OCI-LY3 (cell line): Measurements from ENCODE around the gene EGFLAM.

Experiments used
- EZH2phosphoT487 ChIP-seq: fragments of 200-600 bp; shearing (Covaris generic); IDR thresholded peaks from 2 replicates; pipeline ENCODE4 v1.6.1; 2018; ENCODE audit warnings: antibody characterized with exemption, mixed run types, low read depth
- TF ChIP-seq, protein P1 (sequence below): fragments of 200-600, 300-600 bp; sonication (generic); IDR thresholded peaks from 2 replicates; pipeline ENCODE4 v1.5.1; 2014; ENCODE audit warnings: antibody characterized with exemption, low read length, low read depth

DNA sequence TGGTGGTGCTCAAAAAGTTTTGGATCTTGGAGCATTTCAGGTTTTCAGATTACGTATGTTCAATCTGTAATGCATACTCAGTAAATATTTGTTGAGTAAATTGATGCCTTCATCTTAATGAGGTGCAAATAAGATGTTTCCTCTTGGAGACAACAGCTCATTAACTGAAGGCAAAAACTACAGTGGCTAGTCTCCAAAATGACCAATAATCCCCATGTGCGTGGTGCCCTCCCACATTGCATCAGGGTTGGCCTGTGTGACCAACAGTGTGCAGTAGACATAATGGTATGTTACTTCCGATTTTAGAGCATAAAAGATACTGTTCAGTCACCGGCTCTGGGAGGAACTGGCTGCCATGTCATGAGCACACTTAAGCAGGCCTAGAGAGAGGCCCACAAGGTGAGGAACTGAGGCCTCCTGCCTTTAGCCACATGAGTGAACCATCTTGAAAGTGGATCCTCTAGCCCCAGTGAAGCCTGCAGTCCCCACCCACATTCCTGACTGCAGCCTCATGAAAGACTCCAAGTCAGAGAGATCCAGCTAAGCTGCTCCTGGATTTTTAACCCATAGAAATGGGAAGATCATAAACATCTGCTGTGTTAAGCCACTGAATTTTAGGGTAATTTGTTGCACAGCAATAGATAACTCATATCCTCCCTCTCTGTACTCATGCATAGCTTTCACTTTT lies 242.4 kb downstream of the EGFLAM start:
- TF ChIP-seq, protein P1, sequence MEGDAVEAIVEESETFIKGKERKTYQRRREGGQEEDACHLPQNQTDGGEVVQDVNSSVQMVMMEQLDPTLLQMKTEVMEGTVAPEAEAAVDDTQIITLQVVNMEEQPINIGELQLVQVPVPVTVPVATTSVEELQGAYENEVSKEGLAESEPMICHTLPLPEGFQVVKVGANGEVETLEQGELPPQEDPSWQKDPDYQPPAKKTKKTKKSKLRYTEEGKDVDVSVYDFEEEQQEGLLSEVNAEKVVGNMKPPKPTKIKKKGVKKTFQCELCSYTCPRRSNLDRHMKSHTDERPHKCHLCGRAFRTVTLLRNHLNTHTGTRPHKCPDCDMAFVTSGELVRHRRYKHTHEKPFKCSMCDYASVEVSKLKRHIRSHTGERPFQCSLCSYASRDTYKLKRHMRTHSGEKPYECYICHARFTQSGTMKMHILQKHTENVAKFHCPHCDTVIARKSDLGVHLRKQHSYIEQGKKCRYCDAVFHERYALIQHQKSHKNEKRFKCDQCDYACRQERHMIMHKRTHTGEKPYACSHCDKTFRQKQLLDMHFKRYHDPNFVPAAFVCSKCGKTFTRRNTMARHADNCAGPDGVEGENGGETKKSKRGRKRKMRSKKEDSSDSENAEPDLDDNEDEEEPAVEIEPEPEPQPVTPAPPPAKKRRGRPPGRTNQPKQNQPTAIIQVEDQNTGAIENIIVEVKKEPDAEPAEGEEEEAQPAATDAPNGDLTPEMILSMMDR = no peak
- TF ChIP-seq EZH2phosphoT487 = no peak
